ENCODE data around the gene GCSH. TPM values are rescaled to one million over a fixed set of nuclear protein-coding genes. Genes with fewer than 3 reads are reported as not detected.
A peak's percentile ranks its signal among the peaks of the same experiment; 100 is the strongest.

Gene GCSH
- total RNA-seq, 1 donor from 2014 or later = 30.0 TPM

GRCh38 chr16:81095653-81095952, 592 bp downstream of the GCSH start:
- no peaks in the 10 kb centered on the region for H3K36me3 Mint-ChIP-seq (ENCODE audit: unreplicated experiment)
- no peak for DNase-seq
- H3K27me3 Mint-ChIP-seq (ENCODE audit: unreplicated experiment) = peaks cover 2% of the 10 kb centered on the region
- TF ChIP-seq CTCF (IDR thresholded peaks at IDR 0.05; ENCODE audit: partially characterized antibody, unreplicated experiment) = no peak
- no peaks in the 10 kb centered on the region for H3K4me1 Mint-ChIP-seq (ENCODE audit: low read depth, unreplicated experiment)
- peak overlapping the region; percentile 86 for H3K4me3 Mint-ChIP-seq (ENCODE audit: unreplicated experiment)
- H3K9me3 Mint-ChIP-seq (ENCODE audit: unreplicated experiment) = peaks cover 5% of the 10 kb centered on the region
- H3K27ac Mint-ChIP-seq (ENCODE audit: unreplicated experiment) = no peak overlapping the region

- no peak for DNase-seq
- no peak for TF ChIP-seq CTCF (IDR thresholded peaks at IDR 0.05; ENCODE audit: partially characterized antibody, unreplicated experiment)
- Mint-ChIP-seq H3K27ac (ENCODE audit: unreplicated experiment) (no peak overlapping the region), H3K4me3 (ENCODE audit: unreplicated experiment) (peak overlapping the region; percentile 86), H3K9me3 (ENCODE audit: unreplicated experiment) (peaks cover 5% of the 10 kb centered on the region), H3K4me1 (ENCODE audit: low read depth, unreplicated experiment) (no peaks in the 10 kb centered on the region), H3K27me3 (ENCODE audit: unreplicated experiment) (peaks cover 2% of the 10 kb centered on the region), H3K36me3 (ENCODE audit: unreplicated experiment) (no peaks in the 10 kb centered on the region)
Measured at GRCh38 chr16:81094771-81095251, 1.4 kb downstream of the GCSH start.

GRCh38 chr16:81088836-81089235, 7.4 kb downstream of the GCSH start:
- no peaks in the 10 kb centered on the region for H3K36me3 Mint-ChIP-seq (ENCODE audit: unreplicated experiment)
- H3K4me3 Mint-ChIP-seq (ENCODE audit: unreplicated experiment) = no peak overlapping the region
- no peak for DNase-seq
- no peak for TF ChIP-seq CTCF (IDR thresholded peaks at IDR 0.05; ENCODE audit: partially characterized antibody, unreplicated experiment)
- H3K9me3 Mint-ChIP-seq (ENCODE audit: unreplicated experiment) = no peaks in the 10 kb centered on the region
- H3K27me3 Mint-ChIP-seq (ENCODE audit: unreplicated experiment) = no peaks in the 10 kb centered on the region
- H3K27ac Mint-ChIP-seq (ENCODE audit: unreplicated experiment) = peak overlapping the region; percentile 15
- H3K4me1 Mint-ChIP-seq (ENCODE audit: low read depth, unreplicated experiment) = no peaks in the 10 kb centered on the region

- no peak overlapping the region for H3K4me3 Mint-ChIP-seq (ENCODE audit: unreplicated experiment)
- no peak overlapping the region for H3K27ac Mint-ChIP-seq (ENCODE audit: unreplicated experiment)
- no peak for TF ChIP-seq CTCF (IDR thresholded peaks at IDR 0.05; ENCODE audit: partially characterized antibody, unreplicated experiment)
- no peaks in the 10 kb centered on the region for H3K36me3 Mint-ChIP-seq (ENCODE audit: unreplicated experiment)
- H3K9me3 Mint-ChIP-seq (ENCODE audit: unreplicated experiment) = peaks cover 2% of the 10 kb centered on the region
- H3K4me1 Mint-ChIP-seq (ENCODE audit: low read depth, unreplicated experiment) = peaks cover 2% of the 10 kb centered on the region
- DNase-seq = no peak
- no peaks in the 10 kb centered on the region for H3K27me3 Mint-ChIP-seq (ENCODE audit: unreplicated experiment)
Measured at GRCh38 chr16:81081014-81081413, 15.2 kb downstream of the GCSH start.

GRCh38 chr16:81080233-81080632, 16.0 kb downstream of the GCSH start:
- H3K36me3 Mint-ChIP-seq (ENCODE audit: unreplicated experiment) = no peaks in the 10 kb centered on the region
- H3K27ac Mint-ChIP-seq (ENCODE audit: unreplicated experiment) = no peak overlapping the region
- DNase-seq = no peak
- peaks cover 2% of the 10 kb centered on the region for H3K4me1 Mint-ChIP-seq (ENCODE audit: low read depth, unreplicated experiment)
- peaks cover 2% of the 10 kb centered on the region for H3K9me3 Mint-ChIP-seq (ENCODE audit: unreplicated experiment)
- no peaks in the 10 kb centered on the region for H3K27me3 Mint-ChIP-seq (ENCODE audit: unreplicated experiment)
- H3K4me3 Mint-ChIP-seq (ENCODE audit: unreplicated experiment) = no peak overlapping the region
- no peak for TF ChIP-seq CTCF (IDR thresholded peaks at IDR 0.05; ENCODE audit: partially characterized antibody, unreplicated experiment)
